ENCODE data around the gene LONP2. TPM values are rescaled to one million over a fixed set of nuclear protein-coding genes. Genes with fewer than 3 reads are reported as not detected.
"Not testable (repeated sequence)": the region's sequence is repeated elsewhere in the genome, so short reads cannot be mapped to it uniquely, and the experiment has no call there.

The LONP2 gene
- total RNA-seq, 1 donor from 2014 or later = 81.9 TPM

- not testable (repeated sequence) for DNase-seq
Measured at GRCh38 chr16:48370668-48371392, 126.7 kb downstream of the LONP2 start.

GRCh38 chr16:48371393-48371780 is 127.3 kb downstream of the LONP2 start:
- no peak for DNase-seq

GRCh38 chr16:48372744-48373143 is 128.6 kb downstream of the LONP2 start:
- no peak for DNase-seq

- DNase-seq = no peak
Measured at GRCh38 chr16:48373258-48374029, 129.3 kb downstream of the LONP2 start.

- DNase-seq = no peak
Measured at GRCh38 chr16:48374255-48374654, 130.2 kb downstream of the LONP2 start.

- DNase-seq = not testable (repeated sequence)
Measured at GRCh38 chr16:48377301-48377700, 133.2 kb downstream of the LONP2 start.

- no peak for DNase-seq
Measured at GRCh38 chr16:48378276-48378675, 134.2 kb downstream of the LONP2 start.

GRCh38 chr16:48378836-48379235 is 134.7 kb downstream of the LONP2 start:
- no peak for DNase-seq

- DNase-seq = no peak
Measured at GRCh38 chr16:48381201-48381600, 137.1 kb downstream of the LONP2 start.

GRCh38 chr16:48382131-48382530 is 138.0 kb downstream of the LONP2 start:
- no peak for DNase-seq

GRCh38 chr16:48383009-48383876 is 139.1 kb downstream of the LONP2 start:
- no peak for DNase-seq

GRCh38 chr16:48383877-48384519 is 139.9 kb downstream of the LONP2 start:
- no peak for DNase-seq

- peak; percentile 27 for DNase-seq
Measured at GRCh38 chr16:48384520-48385252, 140.6 kb downstream of the LONP2 start.

GRCh38 chr16:48385253-48386150 is 141.4 kb downstream of the LONP2 start, which contains the start of gene SIAH1:
Gene SIAH1 (minus strand): TSS chr16:48385413. CDS start chr16:48362428, 22,985 bp downstream.
- peak; percentile 75 for DNase-seq

GRCh38 chr16:48386559-48387312 is 142.6 kb downstream of the LONP2 start:
- DNase-seq = no peak

GRCh38 chr16:48392407-48392806 is 148.3 kb downstream of the LONP2 start:
- no peak for DNase-seq

GRCh38 chr16:48393485-48394354 is 149.6 kb downstream of the LONP2 start:
- DNase-seq = peak; percentile 77

GRCh38 chr16:48394355-48394703 is 150.2 kb downstream of the LONP2 start:
- DNase-seq = peak; percentile 57

GRCh38 chr16:48395375-48395774 is 151.3 kb downstream of the LONP2 start:
- no peak for DNase-seq

All from occipital lobe (tissue), 2 donors.